ENCODE measurements around the gene RHO.
"Not testable (repeated sequence)": the region's sequence is repeated elsewhere in the genome, so short reads cannot be mapped to it uniquely, and the experiment has no call there.

RHO gene

GRCh38 chr3:129522953-129523352, 5.5 kb upstream of the RHO start:
- no peak for DNase-seq

DNA sequence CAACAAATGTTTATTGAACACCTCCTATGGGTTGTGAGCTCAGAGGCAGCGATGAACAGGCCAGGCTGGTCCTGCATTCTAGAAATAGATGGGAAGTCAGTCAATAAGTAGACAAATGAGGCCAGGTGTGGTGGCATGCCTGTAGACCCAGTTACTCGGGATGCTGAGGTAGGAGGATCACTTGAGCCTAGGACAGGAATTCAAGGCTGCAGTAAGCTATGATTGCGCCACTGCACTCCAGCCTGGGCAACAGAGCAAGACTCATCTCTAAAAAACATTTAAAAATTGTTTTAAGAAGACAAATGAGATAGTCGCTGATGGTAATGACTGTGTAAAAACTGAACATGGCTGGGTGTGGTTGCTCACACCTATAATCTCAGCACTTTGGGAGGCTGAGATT, 4.4 kb upstream of the RHO start:
- no peak for DNase-seq

DNA sequence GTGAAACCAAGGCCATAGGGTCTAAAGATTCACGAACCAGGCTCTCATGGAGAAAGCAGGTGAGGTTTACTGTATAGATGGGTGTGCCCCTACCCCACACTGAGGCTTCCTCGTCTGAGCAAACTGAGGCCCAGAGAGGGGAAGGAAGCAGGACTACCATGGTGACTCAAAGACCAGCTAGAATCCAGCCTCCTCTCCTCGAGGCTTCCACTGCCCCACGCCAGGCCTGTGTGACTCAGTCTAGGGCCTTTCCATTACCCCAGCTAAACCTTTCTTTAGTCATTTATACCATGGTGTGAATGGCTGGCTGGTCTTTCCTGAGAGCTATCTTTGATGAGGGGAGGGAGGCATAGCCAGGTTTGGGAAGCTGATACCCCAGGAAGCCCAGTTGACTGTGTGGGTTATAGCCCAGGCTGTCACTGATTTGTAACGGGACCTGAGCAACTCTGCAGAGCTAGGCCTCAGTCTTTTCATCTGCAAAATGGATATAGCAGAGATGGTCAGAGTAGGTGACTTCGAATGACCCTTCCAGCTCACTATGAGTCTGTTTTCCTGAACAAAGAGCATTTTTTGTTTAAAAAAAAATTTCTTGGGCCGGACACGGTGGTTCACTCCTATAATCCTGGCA, 3.0 kb upstream of the RHO start:
- no peak for DNase-seq

GRCh38 chr3:129526121-129526900, 2.1 kb upstream of the RHO start:
- no peak for DNase-seq

DNA sequence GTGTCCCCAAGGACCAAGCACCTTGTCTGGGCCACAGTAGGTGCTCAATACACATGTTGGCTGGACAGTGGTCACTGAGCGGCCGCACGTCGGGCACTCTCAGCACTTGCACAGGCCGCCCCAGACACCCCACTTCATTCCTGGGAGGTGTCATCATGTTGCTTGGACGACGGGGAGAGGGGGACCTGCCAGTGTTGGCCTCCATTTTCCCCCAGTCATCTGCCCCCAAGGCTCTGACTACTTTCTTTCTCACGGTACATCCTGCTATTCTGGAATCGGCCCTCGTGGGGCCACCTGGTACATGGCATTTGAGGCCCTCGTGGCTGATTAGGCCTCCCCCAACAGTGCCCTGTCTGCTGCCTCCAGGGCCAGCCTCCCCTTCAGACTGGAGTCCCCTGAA, 1.2 kb upstream of the RHO start:
- DNase-seq = no peak

DNA sequence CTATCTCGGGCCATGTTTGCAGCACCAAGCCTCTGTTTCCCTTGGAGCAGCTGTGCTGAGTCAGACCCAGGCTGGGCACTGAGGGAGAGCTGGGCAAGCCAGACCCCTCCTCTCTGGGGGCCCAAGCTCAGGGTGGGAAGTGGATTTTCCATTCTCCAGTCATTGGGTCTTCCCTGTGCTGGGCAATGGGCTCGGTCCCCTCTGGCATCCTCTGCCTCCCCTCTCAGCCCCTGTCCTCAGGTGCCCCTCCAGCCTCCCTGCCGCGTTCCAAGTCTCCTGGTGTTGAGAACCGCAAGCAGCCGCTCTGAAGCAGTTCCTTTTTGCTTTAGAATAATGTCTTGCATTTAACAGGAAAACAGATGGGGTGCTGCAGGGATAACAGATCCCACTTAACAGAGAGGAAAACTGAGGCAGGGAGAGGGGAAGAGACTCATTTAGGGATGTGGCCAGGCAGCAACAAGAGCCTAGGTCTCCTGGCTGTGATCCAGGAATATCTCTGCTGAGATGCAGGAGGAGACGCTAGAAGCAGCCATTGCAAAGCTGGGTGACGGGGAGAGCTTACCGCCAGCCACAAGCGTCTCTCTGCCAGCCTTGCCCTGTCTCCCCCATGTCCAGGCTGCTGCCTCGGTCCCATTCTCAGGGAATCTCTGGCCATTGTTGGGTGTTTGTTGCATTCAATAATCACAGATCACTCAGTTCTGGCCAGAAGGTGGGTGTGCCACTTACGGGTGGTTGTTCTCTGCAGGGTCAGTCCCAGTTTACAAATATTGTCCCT, 1.2 kb downstream of the RHO start:
- no peak for DNase-seq

GRCh38 chr3:129530251-129530791, 1.9 kb downstream of the RHO start:
- no peak for DNase-seq

DNA sequence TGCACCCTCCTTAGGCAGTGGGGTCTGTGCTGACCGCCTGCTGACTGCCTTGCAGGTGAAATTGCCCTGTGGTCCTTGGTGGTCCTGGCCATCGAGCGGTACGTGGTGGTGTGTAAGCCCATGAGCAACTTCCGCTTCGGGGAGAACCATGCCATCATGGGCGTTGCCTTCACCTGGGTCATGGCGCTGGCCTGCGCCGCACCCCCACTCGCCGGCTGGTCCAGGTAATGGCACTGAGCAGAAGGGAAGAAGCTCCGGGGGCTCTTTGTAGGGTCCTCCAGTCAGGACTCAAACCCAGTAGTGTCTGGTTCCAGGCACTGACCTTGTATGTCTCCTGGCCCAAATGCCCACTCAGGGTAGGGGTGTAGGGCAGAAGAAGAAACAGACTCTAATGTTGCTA, 2.4 kb downstream of the RHO start:
- DNase-seq = no peak

DNA sequence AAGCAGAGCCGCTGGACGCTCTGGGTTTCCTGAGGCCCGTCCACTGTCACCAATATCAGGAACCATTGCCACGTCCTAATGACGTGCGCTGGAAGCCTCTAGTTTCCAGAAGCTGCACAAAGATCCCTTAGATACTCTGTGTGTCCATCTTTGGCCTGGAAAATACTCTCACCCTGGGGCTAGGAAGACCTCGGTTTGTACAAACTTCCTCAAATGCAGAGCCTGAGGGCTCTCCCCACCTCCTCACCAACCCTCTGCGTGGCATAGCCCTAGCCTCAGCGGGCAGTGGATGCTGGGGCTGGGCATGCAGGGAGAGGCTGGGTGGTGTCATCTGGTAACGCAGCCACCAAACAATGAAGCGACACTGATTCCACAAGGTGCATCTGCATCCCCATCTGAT, 3.3 kb downstream of the RHO start:
- no peak for DNase-seq

- no peak for DNase-seq
Observed at GRCh38 chr3:129532261-129532660, 3.8 kb downstream of the RHO start.

- DNase-seq = no peak
Observed at GRCh38 chr3:129533406-129533805, 5.0 kb downstream of the RHO start.

DNA sequence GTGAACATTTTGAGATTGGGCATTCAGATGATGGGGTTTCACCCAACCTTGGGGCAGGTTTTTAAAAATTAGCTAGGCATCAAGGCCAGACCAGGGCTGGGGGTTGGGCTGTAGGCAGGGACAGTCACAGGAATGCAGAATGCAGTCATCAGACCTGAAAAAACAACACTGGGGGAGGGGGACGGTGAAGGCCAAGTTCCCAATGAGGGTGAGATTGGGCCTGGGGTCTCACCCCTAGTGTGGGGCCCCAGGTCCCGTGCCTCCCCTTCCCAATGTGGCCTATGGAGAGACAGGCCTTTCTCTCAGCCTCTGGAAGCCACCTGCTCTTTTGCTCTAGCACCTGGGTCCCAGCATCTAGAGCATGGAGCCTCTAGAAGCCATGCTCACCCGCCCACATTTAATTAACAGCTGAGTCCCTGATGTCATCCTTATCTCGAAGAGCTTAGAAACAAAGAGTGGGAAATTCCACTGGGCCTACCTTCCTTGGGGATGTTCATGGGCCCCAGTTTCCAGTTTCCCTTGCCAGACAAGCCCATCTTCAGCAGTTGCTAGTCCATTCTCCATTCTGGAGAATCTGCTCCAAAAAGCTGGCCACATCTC, 6.1 kb downstream of the RHO start:
- DNase-seq = peak; percentile 12

DNA sequence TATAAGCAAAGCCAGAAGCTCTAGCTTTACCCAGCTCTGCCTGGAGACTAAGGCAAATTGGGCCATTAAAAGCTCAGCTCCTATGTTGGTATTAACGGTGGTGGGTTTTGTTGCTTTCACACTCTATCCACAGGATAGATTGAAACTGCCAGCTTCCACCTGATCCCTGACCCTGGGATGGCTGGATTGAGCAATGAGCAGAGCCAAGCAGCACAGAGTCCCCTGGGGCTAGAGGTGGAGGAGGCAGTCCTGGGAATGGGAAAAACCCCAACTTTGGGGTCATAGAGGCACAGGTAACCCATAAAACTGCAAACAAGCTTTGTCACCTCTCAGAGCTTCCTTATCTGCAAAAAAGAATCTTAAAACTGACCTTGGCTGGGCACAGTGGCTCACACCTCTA, 6.6 kb downstream of the RHO start:
- DNase-seq = no peak

DNA sequence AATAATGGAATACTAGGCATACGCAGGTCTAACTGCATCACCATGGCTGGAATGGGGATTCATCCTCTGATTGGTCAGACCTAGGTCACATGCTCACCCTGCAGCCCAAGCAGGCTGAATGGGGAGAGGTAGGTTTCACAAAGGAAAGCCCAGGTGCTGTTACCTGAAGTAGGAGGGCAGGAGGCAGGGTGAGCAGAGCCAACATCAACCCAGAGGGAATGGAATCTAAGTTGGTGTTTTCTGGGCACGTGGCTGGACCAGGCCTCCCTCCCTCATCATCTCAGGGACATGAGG, 7.9 kb downstream of the RHO start:
- DNase-seq = no peak

DNA sequence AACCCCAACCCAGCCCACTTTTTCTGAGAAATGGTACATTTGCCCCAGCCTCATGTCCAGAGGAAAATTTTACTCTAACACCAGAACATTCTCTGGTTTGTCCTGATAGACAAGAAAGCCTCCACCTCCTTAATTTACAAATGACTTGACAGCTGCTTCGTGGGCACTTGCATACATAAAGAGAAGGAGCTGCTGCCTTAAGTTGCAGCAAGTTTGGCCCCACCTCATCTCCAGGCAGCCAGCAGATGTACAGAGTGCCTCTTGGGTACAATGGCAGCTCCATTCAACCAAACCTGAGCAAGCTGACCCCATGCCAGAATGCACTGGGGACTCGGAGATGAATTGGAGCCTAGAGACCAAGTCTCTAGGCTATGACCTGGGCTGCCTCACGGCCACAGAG, 8.4 kb downstream of the RHO start:
- DNase-seq = no peak

GRCh38 chr3:129539206-129539605, 10.8 kb downstream of the RHO start:
- no peak for DNase-seq

GRCh38 chr3:129540776-129541516, 12.5 kb downstream of the RHO start:
- no peak for DNase-seq

DNA sequence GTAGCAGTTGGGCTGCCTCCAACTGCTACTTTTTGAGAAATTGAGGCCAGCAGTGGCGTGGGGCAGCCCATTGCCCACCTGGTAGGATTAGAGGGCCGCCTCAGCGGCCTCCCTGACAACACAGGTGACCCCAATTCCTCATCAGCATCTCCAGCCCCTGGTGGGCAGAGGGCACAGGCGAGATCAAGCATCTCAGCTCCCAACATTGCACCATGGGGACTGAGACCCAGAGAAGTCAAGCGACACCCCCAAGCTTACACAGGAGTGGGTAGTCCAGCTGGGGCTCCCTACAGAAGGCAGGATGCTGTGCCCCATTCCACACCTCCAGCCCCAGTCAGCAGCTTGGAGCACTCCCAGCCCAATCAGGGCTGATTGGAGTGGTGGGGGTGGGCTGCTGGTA, 14.3 kb downstream of the RHO start:
- DNase-seq = no peak

GRCh38 chr3:129543156-129543790, 14.8 kb downstream of the RHO start, which contains the start of gene H1-8:
Gene H1-8, plus strand, starts transcription at chr3:129543175. Its CDS starts 44 bp downstream, at chr3:129543219.
- DNase-seq = no peak

GRCh38 chr3:129543999-129544398, 15.6 kb downstream of the RHO start:
- no peak for DNase-seq

GRCh38 chr3:129545951-129546350, 17.5 kb downstream of the RHO start:
- not testable (repeated sequence) for DNase-seq

DNA sequence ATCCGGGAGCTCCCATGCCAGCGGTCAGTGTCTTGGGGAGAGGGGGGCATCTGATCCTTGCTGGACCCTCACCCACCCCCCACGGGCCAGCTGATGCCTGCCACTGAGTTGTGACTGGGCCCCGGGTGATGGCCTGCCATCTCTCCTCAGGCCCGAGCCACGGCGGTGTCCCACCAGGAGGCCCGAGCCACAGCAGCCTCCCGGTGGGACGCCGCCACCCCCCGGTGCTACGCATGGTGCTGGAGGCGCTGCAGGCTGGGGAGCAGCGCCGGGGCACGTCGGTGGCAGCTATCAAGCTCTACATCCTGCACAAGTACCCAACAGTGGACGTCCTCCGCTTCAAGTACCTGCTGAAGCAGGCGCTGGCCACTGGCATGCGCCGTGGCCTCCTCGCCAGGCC, 18.8 kb downstream of the RHO start:
- DNase-seq = no peak

Measured in NCI-H1694 treated with DMSO at 0.1 percent for 48 hours (cell line).